ENCODE measurements around the gene FGF4.

The FGF4 gene
- long read RNA-seq, donor 1, result 0 reads
- long read RNA-seq, donor 2, result 0 reads
- long read RNA-seq, donor 3, result 0 reads
- long read RNA-seq, donor 4, result 0 reads
- long read RNA-seq, donor 5, result 0 reads
- long read RNA-seq, donor 6, result 0 reads
- long read RNA-seq, donor 7, result 0 reads
- long read RNA-seq, donor 8, result 0 reads

GRCh38 chr11:69775163-69775755 lies at the start of gene FGF4:
FGF4 (minus strand) TSS chr11:69775341; CDS start chr11:69775084, 257 bp downstream.
- peak; percentile 56 for DNase-seq

GRCh38 chr11:69823641-69824265 lies 48.6 kb upstream of the FGF4 start:
- DNase-seq, result no peak

DNA sequence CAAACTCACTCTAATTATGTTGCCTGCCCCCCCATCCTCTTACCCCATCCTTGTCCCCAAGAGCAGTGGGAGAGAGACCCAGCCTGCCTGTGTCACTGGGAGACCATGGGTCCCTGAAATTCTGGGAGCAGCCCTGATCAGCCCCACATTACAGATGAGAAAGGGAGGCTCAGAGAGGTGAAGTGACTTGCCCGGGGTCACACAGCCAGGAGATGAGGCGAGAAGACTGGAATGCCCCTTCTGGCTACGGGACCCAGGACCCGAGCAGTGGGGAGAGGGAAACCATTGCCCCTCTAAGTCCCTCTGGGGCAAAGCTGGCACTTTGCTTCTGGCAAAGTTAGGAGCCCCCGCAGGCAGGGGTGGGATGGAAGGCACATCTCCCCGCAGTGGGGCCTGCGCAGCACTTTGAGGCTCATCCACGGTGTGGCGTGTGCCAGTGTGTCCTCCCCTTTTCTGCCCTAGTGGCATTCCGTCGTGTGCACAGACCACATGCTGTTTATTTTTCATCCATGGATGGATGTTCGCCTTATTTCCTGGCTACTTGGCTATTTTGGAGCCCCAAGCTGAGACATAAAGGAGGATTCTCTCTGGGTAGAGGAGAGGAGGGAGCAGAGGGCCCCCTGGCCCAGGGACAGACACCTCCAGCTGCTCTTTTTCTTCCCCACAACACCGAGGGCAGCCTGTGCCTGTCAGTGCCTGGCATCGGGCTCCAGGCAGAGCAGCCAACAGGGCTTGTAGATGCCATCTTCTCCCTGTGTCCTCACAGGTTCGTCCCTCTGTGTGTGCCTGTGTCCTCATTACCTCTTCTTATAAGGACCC lies 47.7 kb upstream of the FGF4 start:
- DNase-seq, result no peak

- no peak for DNase-seq
Measured at GRCh38 chr11:69821511-69822040, 46.4 kb upstream of the FGF4 start.

GRCh38 chr11:69820441-69820840 lies 45.3 kb upstream of the FGF4 start:
- no peak for DNase-seq

DNA sequence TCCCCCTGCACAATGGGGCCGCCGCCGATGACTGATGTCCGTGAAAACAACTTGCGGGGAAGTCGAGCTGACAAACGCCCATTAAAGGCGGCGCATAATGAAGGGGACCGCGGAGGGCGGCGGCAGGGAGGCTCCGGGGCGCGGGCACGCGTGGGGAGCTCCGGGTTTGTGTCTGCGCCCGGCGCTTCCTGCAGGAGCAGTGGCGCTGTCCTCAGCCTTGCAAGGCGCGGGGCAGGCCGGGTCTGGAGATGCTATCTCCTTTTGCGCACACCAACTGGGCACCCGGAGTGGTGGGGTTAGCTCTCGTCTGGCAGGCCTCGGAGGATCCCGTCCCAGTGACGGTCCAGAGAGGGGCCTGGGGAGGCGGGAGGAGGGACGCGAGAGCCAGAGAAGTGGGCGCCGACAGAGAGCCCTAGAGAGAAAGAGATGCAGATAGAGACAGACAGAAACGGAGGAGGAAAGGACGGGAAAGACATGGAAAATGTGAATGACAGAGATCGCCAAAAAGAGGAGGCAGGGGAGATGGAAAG lies 44.5 kb upstream of the FGF4 start:
- peak; percentile 45 for DNase-seq

DNA sequence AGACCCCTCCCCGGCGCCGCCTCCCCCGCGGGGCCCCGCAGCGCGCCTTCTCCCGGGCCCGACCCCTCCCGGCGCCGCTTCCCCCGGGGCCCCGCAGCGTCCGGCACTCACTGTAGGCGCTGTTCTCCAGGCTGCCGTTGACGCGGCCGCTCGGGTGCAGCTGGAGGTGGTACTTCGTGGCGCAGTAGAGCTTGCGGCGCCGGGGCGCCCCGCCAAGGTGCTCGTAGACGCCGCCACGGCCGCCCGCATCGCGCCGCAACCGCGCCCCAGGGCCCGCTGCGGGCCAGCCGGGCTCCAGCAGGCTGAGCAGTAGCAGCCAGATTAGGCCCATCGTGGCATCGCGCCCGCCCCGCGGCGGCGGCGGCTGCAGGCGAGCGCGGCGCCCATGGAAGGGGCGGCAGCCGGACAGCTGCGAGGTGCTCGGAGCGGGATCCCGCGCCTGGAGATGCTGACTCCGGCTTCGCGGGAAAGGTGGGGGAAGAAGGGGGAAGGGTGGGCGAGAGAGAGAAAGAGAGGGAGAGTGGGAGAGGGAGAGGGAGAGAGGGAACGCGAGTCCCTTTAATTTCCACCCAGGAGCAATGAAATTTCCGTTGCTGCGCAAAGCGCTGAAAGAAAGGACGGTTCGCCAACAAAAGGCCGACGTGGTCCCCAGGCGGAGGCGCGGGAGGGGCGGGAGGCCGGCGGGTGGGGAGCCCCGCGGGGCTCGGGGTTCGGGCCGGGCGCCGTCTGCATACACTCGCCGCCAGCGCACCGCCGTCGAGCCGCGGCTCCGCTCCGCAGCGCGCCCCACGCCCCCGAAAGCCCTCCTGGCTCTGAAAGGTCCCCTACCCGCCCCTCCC lies 43.7 kb upstream of the FGF4 start, which contains the start of gene FGF3:
Gene FGF3 (minus strand): TSS at position 814 of the 839 bp plus-strand sequence. CDS start 483 bp downstream, at position 331.
- DNase-seq, result no peak

- peak; percentile 59 for DNase-seq
Measured at GRCh38 chr11:69818231-69818602, 43.1 kb upstream of the FGF4 start.

GRCh38 chr11:69817265-69818230 lies 42.4 kb upstream of the FGF4 start:
- DNase-seq, result peak; percentile 82

- DNase-seq, result no peak
Measured at GRCh38 chr11:69816671-69817070, 41.5 kb upstream of the FGF4 start.

- DNase-seq, result no peak
Measured at GRCh38 chr11:69815973-69816372, 40.8 kb upstream of the FGF4 start.

GRCh38 chr11:69814902-69815301 lies 39.8 kb upstream of the FGF4 start:
- DNase-seq, result no peak

GRCh38 chr11:69814411-69814810 lies 39.3 kb upstream of the FGF4 start:
- no peak for DNase-seq

GRCh38 chr11:69813839-69814238 lies 38.7 kb upstream of the FGF4 start:
- no peak for DNase-seq

DNA sequence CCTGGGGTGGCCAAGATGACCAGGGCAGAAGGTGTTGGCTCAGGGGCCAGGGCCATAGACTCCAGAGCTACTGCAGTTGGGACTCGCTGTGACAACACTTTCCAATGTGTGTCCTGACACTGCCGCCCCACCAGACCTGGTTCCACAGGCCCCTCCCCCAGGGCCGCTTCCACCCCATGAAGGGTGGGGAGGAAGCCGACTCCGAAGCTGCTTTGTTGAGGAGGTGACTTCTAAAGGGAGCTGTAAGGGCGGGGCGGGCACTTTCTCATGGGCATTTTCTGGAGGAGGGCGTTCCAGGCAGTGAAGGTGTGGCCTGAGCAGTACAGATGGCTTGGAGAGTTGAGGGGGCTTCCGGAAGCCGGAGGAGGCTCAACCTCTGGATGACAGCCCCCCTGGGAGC lies 37.8 kb upstream of the FGF4 start:
- no peak for DNase-seq

DNA sequence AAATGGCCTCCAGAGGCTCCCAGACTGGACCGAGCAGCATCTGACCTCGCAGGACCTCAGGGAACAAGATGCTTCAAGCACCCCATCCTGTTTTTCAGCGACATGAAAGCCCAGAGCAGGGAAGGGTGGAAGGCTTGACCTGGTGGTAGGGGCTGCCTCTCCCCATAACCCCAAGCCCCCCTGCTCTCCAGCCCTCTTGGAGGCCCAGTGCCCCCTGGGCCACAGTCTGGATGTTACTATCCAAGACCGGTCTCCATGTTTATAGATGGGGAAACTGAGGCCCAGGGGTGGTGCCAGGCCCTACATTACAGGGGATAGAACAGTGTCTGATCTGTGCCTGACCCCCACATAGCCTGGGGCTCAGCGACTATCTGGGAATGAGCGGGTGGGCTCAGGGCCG lies 37.1 kb upstream of the FGF4 start:
- DNase-seq, result no peak

GRCh38 chr11:69811431-69811830 lies 36.3 kb upstream of the FGF4 start:
- no peak for DNase-seq

- DNase-seq, result no peak
Measured at GRCh38 chr11:69810289-69811118, 35.4 kb upstream of the FGF4 start.

GRCh38 chr11:69808667-69809086 lies 33.5 kb upstream of the FGF4 start:
- DNase-seq, result no peak
